22Rv1 (cell line): Measurements from ENCODE around the gene INSC.

Source experiments
- H3K27ac ChIP-seq: fragments of 450-650 bp; 2 replicates; pipeline ENCODE4 v1.5.1; 2017
- CTCF ChIP-seq: fragments of 450-650 bp; IDR thresholded peaks from 2 replicates; pipeline ENCODE4 v1.5.1; 2017; ENCODE audit warnings: mild to moderate bottlenecking
- ZFX ChIP-seq: fragments of 450-650 bp; IDR thresholded peaks from 2 replicates; pipeline ENCODE4 v1.6.1; 2017; ENCODE audit warnings: antibody characterized with exemption, borderline replicate concordance

The INSC gene

GRCh38 chr11:15176646-15177163, 62.0 kb downstream of the INSC start:
- H3K27ac ChIP-seq: no peak overlapping the region

GRCh38 chr11:15177491-15177890, 62.8 kb downstream of the INSC start:
- no peak for TF ChIP-seq ZFX
- TF ChIP-seq CTCF: no peak
- no peak overlapping the region for H3K27ac ChIP-seq

More at GRCh38 chr11:15176646-15177163, 62.0 kb downstream of the INSC start:
- TF ChIP-seq CTCF: no peak
- TF ChIP-seq ZFX: no peak

GRCh38 chr11:15178214-15178613, 63.5 kb downstream of the INSC start:
- H3K27ac ChIP-seq: no peak overlapping the region
- TF ChIP-seq CTCF (no peak), ZFX (no peak)

GRCh38 chr11:15179167-15179566, 64.4 kb downstream of the INSC start:
- TF ChIP-seq ZFX (no peak), CTCF (no peak)
- H3K27ac ChIP-seq: no peak overlapping the region

GRCh38 chr11:15180212-15180792, 65.6 kb downstream of the INSC start:
- H3K27ac ChIP-seq: no peak overlapping the region
- no peak for TF ChIP-seq CTCF

GRCh38 chr11:15182372-15182771, 67.6 kb downstream of the INSC start:
- TF ChIP-seq ZFX (no peak), CTCF (no peak)
- no peak overlapping the region for H3K27ac ChIP-seq

GRCh38 chr11:15185021-15185420, 70.3 kb downstream of the INSC start:
- TF ChIP-seq ZFX: no peak
- no peak for TF ChIP-seq CTCF
- no peak overlapping the region for H3K27ac ChIP-seq
